Bronchial epithelial cell (primary cell): ENCODE results near the gene RAP1GAP2. TPM values are rescaled to one million over a fixed set of nuclear protein-coding genes. Genes with fewer than 3 reads are reported as not detected.

Source experiments
- DNase-seq: peaks from one replicate; pipeline ENCODE4 v3.0.0-alpha.2; 2010; ENCODE audit warnings: low read depth
- FAIRE-seq: peaks from 2 replicates; lab custom pipeline; 2011; peaks lifted over from hg19 to GRCh38; lab: Jason Lieb, UNC
- H3K27me3 ChIP-seq: 2 replicates; pipeline ENCODE4 v1.5.1; 2011; ENCODE audit warnings: low read length; ENCODE audit not compliant: control insufficient read depth, insufficient read depth
- H3K36me3 ChIP-seq: 2 replicates; pipeline ENCODE4 v1.5.1; 2011; ENCODE audit warnings: low read length; ENCODE audit not compliant: control insufficient read depth, insufficient read depth
- H3K4me3 ChIP-seq: 2 replicates; pipeline ENCODE4 v1.5.1; 2011; ENCODE audit warnings: mild to moderate bottlenecking, low read depth, low read length, control low read depth
- CTCF ChIP-seq: IDR thresholded peaks from 2 replicates; pipeline ENCODE4 v1.5.1; 2011; ENCODE audit warnings: mild to moderate bottlenecking, moderate library complexity, low read length, control low read depth, inconsistent platforms; ENCODE audit not compliant: insufficient read depth, severe bottlenecking
- total RNA-seq: library from RNA; depleted of rRNA; stranded (reverse); fragments of >200 nt; gene quantifications from 2 replicates; pipeline ENCODE4 v1.2.1, GENCODE V29; 2014

Gene RAP1GAP2
- total RNA-seq, 1 donor from 2014 or later: 15.0 TPM

DNA sequence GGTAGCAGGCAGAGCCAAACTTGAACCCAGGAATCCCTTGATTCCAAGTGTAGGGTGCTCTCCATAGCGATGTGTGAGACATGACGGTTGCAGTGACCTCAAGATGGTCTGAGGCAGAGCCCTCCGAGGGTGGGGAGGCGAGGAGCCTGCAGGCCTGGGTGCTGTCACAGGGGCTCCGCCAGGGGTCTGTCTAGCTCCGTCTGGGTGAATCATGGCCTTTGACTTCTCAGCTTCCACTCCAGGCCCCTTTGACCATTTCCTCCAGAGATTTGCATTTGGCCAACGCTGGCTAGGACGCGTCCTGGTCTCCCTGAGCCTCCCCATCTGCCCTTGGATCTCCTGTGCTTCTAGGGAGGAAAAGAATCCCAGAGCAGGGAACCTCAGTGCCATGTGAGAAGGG is 104.6 kb downstream of the RAP1GAP2 start:
- DNase-seq (no peak), FAIRE-seq (no peak)
- Histone ChIP-seq H3K4me3 (no peak overlapping the region), H3K36me3 (peaks cover 1% of the 10 kb centered on the region), H3K27me3 (no peaks in the 10 kb centered on the region)
- no peak for TF ChIP-seq CTCF

DNA sequence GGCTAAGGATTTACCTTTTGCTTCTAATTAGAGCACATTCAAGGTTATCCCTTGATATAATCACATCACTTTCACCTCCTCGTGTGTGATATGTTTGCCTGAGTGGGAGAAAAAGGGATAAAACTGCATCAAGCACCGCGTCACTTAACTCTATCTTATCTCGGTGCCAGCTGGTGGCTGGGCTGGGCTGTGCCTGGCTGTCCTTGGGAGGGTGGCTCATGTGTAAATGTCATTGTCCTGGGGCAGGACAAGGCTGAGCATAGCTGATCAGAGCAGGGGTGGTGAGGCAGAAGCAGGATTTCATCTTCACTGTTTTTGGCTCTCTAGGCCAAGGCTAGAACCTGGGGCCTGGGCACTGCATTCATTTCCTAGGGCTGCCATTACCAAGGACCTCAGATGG is 105.3 kb downstream of the RAP1GAP2 start:
- DNase-seq (no peak), FAIRE-seq (no peak)
- Histone ChIP-seq H3K4me3 (no peak overlapping the region), H3K27me3 (no peaks in the 10 kb centered on the region), H3K36me3 (peaks cover 4% of the 10 kb centered on the region)
- TF ChIP-seq CTCF: no peak

- H3K36me3 ChIP-seq: peaks cover 4% of the 10 kb centered on the region
- H3K27me3 ChIP-seq: no peaks in the 10 kb centered on the region
- no peak for DNase-seq
- no peak overlapping the region for H3K4me3 ChIP-seq
- no peak for FAIRE-seq
- TF ChIP-seq CTCF: no peak
Measured at GRCh38 chr17:2902546-2902945, 106.3 kb downstream of the RAP1GAP2 start.

GRCh38 chr17:2903193-2903974 is 107.1 kb downstream of the RAP1GAP2 start:
- no peak for TF ChIP-seq CTCF
- DNase-seq: no peak
- no peak overlapping the region for H3K4me3 ChIP-seq
- no peaks in the 10 kb centered on the region for H3K27me3 ChIP-seq
- peaks cover 4% of the 10 kb centered on the region for H3K36me3 ChIP-seq
- FAIRE-seq: no peak

DNA sequence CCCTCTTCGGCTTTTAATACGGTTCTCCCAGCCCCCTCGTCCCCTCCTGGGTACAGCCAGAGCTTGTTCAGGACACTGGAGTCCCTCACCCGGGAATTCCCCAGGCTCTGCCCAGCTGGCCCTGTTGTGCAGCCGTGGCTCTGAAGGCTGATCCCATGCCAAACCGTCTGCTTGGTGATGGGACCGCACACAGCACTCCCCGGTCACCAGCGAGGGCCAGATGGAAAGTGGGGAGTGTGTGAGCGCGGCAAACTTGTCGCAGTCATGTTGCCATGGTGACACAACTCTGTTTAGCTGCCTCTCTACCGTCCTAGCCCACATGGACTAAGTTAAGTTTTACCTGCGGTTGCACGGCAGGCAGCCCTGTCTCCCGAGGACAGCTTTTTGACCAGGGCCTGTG is 107.9 kb downstream of the RAP1GAP2 start:
- no peak overlapping the region for H3K4me3 ChIP-seq
- no peaks in the 10 kb centered on the region for H3K27me3 ChIP-seq
- FAIRE-seq (no peak), DNase-seq (no peak)
- peaks cover 4% of the 10 kb centered on the region for H3K36me3 ChIP-seq
- no peak for TF ChIP-seq CTCF

- FAIRE-seq (no peak), DNase-seq (no peak)
- Histone ChIP-seq H3K27me3 (no peaks in the 10 kb centered on the region), H3K36me3 (peaks cover 4% of the 10 kb centered on the region), H3K4me3 (no peak overlapping the region)
- no peak for TF ChIP-seq CTCF
Measured at GRCh38 chr17:2905269-2905668, 109.0 kb downstream of the RAP1GAP2 start.
